ENCODE data around the gene CHTOP.
A peak's percentile ranks its signal among the peaks of the same experiment; 100 is the strongest.

Gene CHTOP

DNA sequence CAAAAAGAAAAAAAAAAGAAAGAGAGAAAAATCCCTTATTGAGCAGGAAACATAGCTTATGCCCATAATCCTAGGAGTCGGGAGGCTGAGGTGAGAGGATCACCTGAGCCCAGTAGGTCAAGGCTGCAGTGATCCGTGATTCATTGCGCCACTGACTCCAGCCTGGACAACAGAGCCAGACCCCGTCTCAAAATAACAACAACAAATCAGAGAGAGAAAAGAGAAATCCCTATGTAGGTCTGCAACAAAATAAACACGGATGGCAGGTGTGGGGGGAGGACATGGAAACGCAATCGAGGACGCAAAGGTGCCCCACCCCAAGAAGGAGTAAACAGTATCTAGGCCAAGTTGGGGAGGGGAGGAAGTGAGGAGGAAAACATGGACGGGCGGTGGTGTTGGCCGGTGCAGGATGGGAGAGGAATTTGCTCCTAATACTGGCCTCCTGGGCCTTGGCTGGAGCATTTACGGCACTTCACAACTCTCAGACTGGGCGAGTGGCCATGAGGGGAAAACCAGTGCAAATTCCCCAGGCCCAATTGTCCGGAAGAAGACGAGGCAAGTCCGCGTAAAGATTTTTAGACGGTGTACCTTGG lies 609 bp upstream of the CHTOP start:
- H3K9me3 ChIP-seq (ENCODE audit: insufficient read depth, low read length, severe bottlenecking): no peaks in the 10 kb centered on the region
- peaks cover 43% of the 10 kb centered on the region for H3K79me2 ChIP-seq (ENCODE audit: insufficient read depth, low read length)
- H3K9ac ChIP-seq (ENCODE audit: low read depth, low read length): peak overlapping the region; percentile 92; the same call in 1 of the 2 replicates
- H3K36me3 ChIP-seq (ENCODE audit: insufficient read depth, low read length): peaks cover 31% of the 10 kb centered on the region
- TF ChIP-seq EZH2 (IDR thresholded peaks at IDR 0.05; ENCODE audit: borderline replicate concordance, low read depth, low read length, severe bottlenecking): no peak
- TF ChIP-seq, protein P1, sequence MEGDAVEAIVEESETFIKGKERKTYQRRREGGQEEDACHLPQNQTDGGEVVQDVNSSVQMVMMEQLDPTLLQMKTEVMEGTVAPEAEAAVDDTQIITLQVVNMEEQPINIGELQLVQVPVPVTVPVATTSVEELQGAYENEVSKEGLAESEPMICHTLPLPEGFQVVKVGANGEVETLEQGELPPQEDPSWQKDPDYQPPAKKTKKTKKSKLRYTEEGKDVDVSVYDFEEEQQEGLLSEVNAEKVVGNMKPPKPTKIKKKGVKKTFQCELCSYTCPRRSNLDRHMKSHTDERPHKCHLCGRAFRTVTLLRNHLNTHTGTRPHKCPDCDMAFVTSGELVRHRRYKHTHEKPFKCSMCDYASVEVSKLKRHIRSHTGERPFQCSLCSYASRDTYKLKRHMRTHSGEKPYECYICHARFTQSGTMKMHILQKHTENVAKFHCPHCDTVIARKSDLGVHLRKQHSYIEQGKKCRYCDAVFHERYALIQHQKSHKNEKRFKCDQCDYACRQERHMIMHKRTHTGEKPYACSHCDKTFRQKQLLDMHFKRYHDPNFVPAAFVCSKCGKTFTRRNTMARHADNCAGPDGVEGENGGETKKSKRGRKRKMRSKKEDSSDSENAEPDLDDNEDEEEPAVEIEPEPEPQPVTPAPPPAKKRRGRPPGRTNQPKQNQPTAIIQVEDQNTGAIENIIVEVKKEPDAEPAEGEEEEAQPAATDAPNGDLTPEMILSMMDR (IDR thresholded peaks at IDR 0.05; ENCODE audit: borderline replicate concordance, extremely low read depth, low read length, poor library complexity, severe bottlenecking): no peak
- H3K4me1 ChIP-seq (ENCODE audit: insufficient read depth, low read length): peaks cover 30% of the 10 kb centered on the region
- DNase-seq (no peak), ATAC-seq (ENCODE audit: insufficient read depth, low read depth) (no peak)
- H2AFZ ChIP-seq (ENCODE audit: low read depth, low read length): peak overlapping the region; percentile 60
- H4K20me1 ChIP-seq (ENCODE audit: insufficient read depth, low read length): peaks cover 19% of the 10 kb centered on the region; the same call in 1 of the 2 replicates
- peak overlapping the region in 1 of 2 experiments; percentile 61; a peak in 2 of 4 replicates for H3K4me3 ChIP-seq (ENCODE audit: low read depth in 1 of 2, low read length in 2 of 2)
- H3K27me3 ChIP-seq (ENCODE audit: insufficient read depth, low read length, poor library complexity): no peaks in the 10 kb centered on the region
- peak overlapping the region; percentile 48; the same call in 1 of the 2 replicates for H3K4me2 ChIP-seq (ENCODE audit: insufficient read depth, low read length)
- H3K27ac ChIP-seq (ENCODE audit: low read length): no peak overlapping the region

DNA sequence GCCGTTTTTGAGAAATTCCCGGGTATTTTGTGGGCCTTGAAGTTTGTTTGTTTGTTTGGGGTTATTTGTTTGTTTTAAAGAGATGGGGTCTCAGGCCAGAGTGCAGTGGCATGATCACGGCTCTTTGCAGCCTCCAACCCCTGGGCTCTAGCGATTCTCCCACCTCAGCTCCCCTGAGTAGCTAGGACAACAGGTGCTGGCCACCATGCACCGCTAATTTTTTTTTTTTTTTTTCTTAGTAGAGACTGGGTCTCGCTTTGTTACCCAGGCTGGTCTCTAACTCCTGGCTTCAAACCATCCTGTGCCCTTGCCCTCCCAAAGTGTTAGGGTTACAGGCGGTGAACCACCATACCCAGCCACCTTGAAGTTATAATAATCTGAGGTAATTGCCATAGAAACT lies 2.0 kb downstream of the CHTOP start:
- Histone ChIP-seq H3K4me1 (ENCODE audit: insufficient read depth, low read length) (peaks cover 37% of the 10 kb centered on the region), H3K36me3 (ENCODE audit: insufficient read depth, low read length) (peaks cover 57% of the 10 kb centered on the region), H4K20me1 (ENCODE audit: insufficient read depth, low read length) (peaks cover 24% of the 10 kb centered on the region; the same call in 1 of the 2 replicates), H3K79me2 (ENCODE audit: insufficient read depth, low read length) (peaks cover 65% of the 10 kb centered on the region), H3K27ac (ENCODE audit: low read length) (no peak overlapping the region), H3K4me3 (ENCODE audit: low read depth in 1 of 2, low read length in 2 of 2) (peak overlapping the region; percentile 61 to 66; a peak in 3 of 4 replicates), H3K9me3 (ENCODE audit: insufficient read depth, low read length, severe bottlenecking) (no peaks in the 10 kb centered on the region), H3K27me3 (ENCODE audit: insufficient read depth, low read length, poor library complexity) (no peaks in the 10 kb centered on the region), H2AFZ (ENCODE audit: low read depth, low read length) (no peak overlapping the region), H3K9ac (ENCODE audit: low read depth, low read length) (peak overlapping the region; percentile 92), H3K4me2 (ENCODE audit: insufficient read depth, low read length) (peak overlapping the region; percentile 76)
- DNase-seq: no peak
- no peak for ATAC-seq (ENCODE audit: insufficient read depth, low read depth)
- TF ChIP-seq, protein P1 (IDR thresholded peaks at IDR 0.05; ENCODE audit: borderline replicate concordance, extremely low read depth, low read length, poor library complexity, severe bottlenecking): no peak
- no peak for TF ChIP-seq EZH2 (IDR thresholded peaks at IDR 0.05; ENCODE audit: borderline replicate concordance, low read depth, low read length, severe bottlenecking)

DNA sequence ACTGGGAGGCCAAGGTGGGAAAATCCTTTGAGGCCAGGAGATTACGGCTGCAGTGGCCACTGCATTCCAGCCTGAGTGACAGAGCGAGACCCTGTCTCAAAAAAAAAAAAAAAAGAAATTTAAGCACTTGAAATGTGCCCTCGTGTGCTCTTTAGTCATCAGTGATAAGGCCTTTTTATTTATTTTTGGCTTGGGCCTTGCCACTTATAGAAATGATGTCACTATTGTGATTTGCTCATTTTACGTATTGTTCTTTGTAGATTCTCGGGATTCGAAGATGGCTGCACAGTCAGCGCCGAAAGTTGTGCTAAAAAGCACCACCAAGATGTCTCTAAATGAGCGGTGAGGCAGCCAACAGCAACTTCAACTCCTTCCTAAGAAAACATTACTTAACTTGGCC lies 2.4 kb downstream of the CHTOP start:
- H3K27me3 ChIP-seq (ENCODE audit: insufficient read depth, low read length, poor library complexity): no peaks in the 10 kb centered on the region
- DNase-seq (no peak), ATAC-seq (ENCODE audit: insufficient read depth, low read depth) (no peak)
- H2AFZ ChIP-seq (ENCODE audit: low read depth, low read length): no peak overlapping the region
- H3K79me2 ChIP-seq (ENCODE audit: insufficient read depth, low read length): peaks cover 69% of the 10 kb centered on the region
- peak overlapping the region in 1 of 2 experiments; percentile 61; a peak in 1 of 4 replicates for H3K4me3 ChIP-seq (ENCODE audit: low read depth in 1 of 2, low read length in 2 of 2)
- H3K9me3 ChIP-seq (ENCODE audit: insufficient read depth, low read length, severe bottlenecking): no peaks in the 10 kb centered on the region
- no peak for TF ChIP-seq EZH2 (IDR thresholded peaks at IDR 0.05; ENCODE audit: borderline replicate concordance, low read depth, low read length, severe bottlenecking)
- TF ChIP-seq, protein P1 (IDR thresholded peaks at IDR 0.05; ENCODE audit: borderline replicate concordance, extremely low read depth, low read length, poor library complexity, severe bottlenecking): no peak
- H3K9ac ChIP-seq (ENCODE audit: low read depth, low read length): peak overlapping the region; percentile 92; the same call in 1 of the 2 replicates
- peaks cover 37% of the 10 kb centered on the region for H3K4me1 ChIP-seq (ENCODE audit: insufficient read depth, low read length)
- H3K27ac ChIP-seq (ENCODE audit: low read length): no peak overlapping the region
- H3K36me3 ChIP-seq (ENCODE audit: insufficient read depth, low read length): peaks cover 61% of the 10 kb centered on the region
- peaks cover 24% of the 10 kb centered on the region; the same call in 1 of the 2 replicates for H4K20me1 ChIP-seq (ENCODE audit: insufficient read depth, low read length)
- H3K4me2 ChIP-seq (ENCODE audit: insufficient read depth, low read length): peak overlapping the region; percentile 76; the same call in 1 of the 2 replicates

All from DND-41 (cell line).